Small intestine (tissue), 7 donors: ENCODE results near the gene RHOB. TPM values are rescaled to one million over a fixed set of nuclear protein-coding genes. Genes with fewer than 3 reads are reported as not detected.
A peak's percentile ranks its signal among the peaks of the same experiment; 100 is the strongest.

Experiments used
- DNase-seq, 2 donors: peaks; one replicate each; pipeline versions ENCODE4 v3.0.0 to v3.0.0-alpha.2; 2013
- FAIRE-seq: peaks from 2 replicates; lab custom pipeline; 2012; peaks lifted over from hg19 to GRCh38; lab: Jason Lieb, UNC
- H3K27ac ChIP-seq, 3 donors: one replicate each; pipeline ENCODE4 v1.5.1; 2013; ENCODE audit warnings: low read length in 2 of 3, mild to moderate bottlenecking in 2 of 3, control low read depth in 1 of 3, inconsistent platforms in 1 of 3, low read depth in 1 of 3, moderate library complexity in 1 of 3
- H3K27me3 ChIP-seq, 3 donors: one replicate each; pipeline ENCODE4 v1.6.1; 2013; ENCODE audit warnings: low read length in 3 of 3, inconsistent platforms in 1 of 3; ENCODE audit not compliant: control insufficient read depth in 3 of 3, insufficient read depth in 3 of 3
- H3K36me3 ChIP-seq, 3 donors: one replicate each; pipeline ENCODE4 v1.6.1; 2013; ENCODE audit warnings: low read length in 3 of 3, inconsistent platforms in 1 of 3, low read depth in 1 of 3, mild to moderate bottlenecking in 1 of 3, moderate library complexity in 1 of 3; ENCODE audit not compliant: control insufficient read depth in 3 of 3, insufficient read depth in 2 of 3
- H3K4me1 ChIP-seq, 3 donors: one replicate each; pipeline ENCODE4 v1.6.1; 2013; ENCODE audit warnings: low read length in 2 of 3, inconsistent platforms in 1 of 3, low read depth in 1 of 3, mild to moderate bottlenecking in 1 of 3, moderate library complexity in 1 of 3; ENCODE audit not compliant: control insufficient read depth in 3 of 3, insufficient read depth in 2 of 3
- H3K4me3 ChIP-seq, 3 donors: one replicate each; pipeline ENCODE4 v1.5.1; 2013; ENCODE audit warnings: low read length in 3 of 3, control low read depth in 1 of 3, inconsistent platforms in 1 of 3, low read depth in 1 of 3, mild to moderate bottlenecking in 1 of 3, moderate library complexity in 1 of 3
- H3K9me3 ChIP-seq, 2 donors: one replicate each; pipeline ENCODE4 v1.6.1; 2013; ENCODE audit warnings: low read depth in 1 of 2, low read length in 1 of 2; ENCODE audit not compliant: control insufficient read depth in 2 of 2, insufficient read depth in 1 of 2
- WGBS, 3 donors: extraction: QIAGEN DNeasy Blood & Tissue Kit; methylation state at CpG; one replicate each; pipeline ENCODE4 v1.1.7; 2013; 5-methylcytosine and 5-hydroxymethylcytosine counted together
- polyA plus RNA-seq, 4 donors: library from polyadenylated mRNA; stranded (reverse) in 3 of 4; unstranded in 1 of 4; fragments of 200-250 nt in 3 of 4; fragments of 120-200 nt in 1 of 4; gene quantifications; one replicate each; pipeline versions ENCODE4 v1.2.1 to v1.2.3, GENCODE V29; 2013
- donor health status: healthy with polysubstance abuse.
- donor health status: control.
- donor health status: control.
- donor health status: Bipolar disorder and iron deficiency.
- donor health status: healthy.

The RHOB gene
- polyA plus RNA-seq, 4 donors = 17.7 to 246 (median 44.2) TPM

DNA sequence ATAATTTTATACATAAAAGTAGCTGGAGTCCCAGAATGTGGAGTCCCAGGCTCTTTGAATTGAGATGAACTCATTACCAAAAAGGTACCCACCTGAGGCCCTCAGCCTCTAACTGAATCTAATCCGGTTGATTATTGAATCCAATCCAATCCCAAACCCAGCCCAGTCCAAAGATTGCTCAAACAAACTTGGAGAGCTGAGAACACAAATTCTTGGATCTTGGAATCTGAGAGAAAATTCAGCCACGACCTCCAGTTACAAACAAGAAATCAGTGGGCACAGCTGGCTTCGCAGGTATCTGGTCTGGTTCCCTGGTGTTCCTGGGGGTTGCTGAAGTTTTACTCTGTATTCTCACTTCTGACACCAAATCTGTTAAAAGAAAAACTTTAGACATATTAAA is 28.4 kb upstream of the RHOB start:
- H3K36me3 ChIP-seq = no peaks in the 10 kb centered on the region
- peaks cover 0 to 3% (median 0%) of the 10 kb centered on the region in 3 donors for H3K27me3 ChIP-seq
- WGBS, 3 donors = 48 to 75% (median 59%) methylated on average over 3 of the region's 3 CpGs
- no peak for DNase-seq
- no peak for FAIRE-seq
- H3K4me1 ChIP-seq = peaks cover 0 to 13% (median 0%) of the 10 kb centered on the region in 3 donors
- H3K27ac ChIP-seq = peak overlapping the region in 1 of 3 donors; percentile 47
- H3K4me3 ChIP-seq = no peak overlapping the region
- peaks cover 0 to 8% of the 10 kb centered on the region in 2 donors for H3K9me3 ChIP-seq

DNA sequence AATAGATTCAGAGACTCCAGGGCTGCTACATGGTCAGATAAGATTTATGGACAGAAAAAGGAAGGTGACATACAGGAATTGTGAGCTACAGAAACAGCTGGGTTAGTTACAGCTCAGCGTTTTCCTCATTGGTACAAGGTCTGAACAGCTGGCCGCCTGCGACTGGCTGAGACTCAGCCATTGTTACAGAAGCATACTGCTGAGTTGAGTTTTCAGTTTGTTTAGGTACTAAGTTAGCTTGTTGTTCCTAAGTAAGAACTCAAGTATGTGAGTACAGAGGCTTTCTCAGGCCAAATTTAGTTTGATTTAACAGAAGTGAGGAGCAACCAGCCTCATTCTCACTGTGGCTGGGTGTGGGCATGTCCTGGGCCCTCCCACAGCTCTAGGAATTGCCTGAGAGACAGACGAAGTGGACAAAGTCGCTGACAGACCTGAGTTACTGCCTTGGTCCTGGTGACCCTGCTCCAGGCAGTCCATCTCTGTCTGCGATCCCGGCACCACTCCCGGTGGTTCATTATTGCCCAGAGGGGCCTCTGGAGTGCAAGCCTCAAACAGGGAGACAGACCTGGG is 27.8 kb upstream of the RHOB start:
- Histone ChIP-seq H3K9me3 (peaks cover 0 to 8% of the 10 kb centered on the region in 2 donors), H3K4me1 (peaks cover 0 to 13% (median 0%) of the 10 kb centered on the region in 3 donors), H3K36me3 (no peaks in the 10 kb centered on the region), H3K27ac (peak overlapping the region in 2 of 3 donors; percentile 21 to 67), H3K27me3 (peaks cover 0 to 3% (median 0%) of the 10 kb centered on the region in 3 donors), H3K4me3 (no peak overlapping the region)
- DNase-seq (no peak), FAIRE-seq (no peak)
- WGBS, 3 donors = 44 to 69% (median 50%) methylated on average over 8 of the region's 8 CpGs

DNA sequence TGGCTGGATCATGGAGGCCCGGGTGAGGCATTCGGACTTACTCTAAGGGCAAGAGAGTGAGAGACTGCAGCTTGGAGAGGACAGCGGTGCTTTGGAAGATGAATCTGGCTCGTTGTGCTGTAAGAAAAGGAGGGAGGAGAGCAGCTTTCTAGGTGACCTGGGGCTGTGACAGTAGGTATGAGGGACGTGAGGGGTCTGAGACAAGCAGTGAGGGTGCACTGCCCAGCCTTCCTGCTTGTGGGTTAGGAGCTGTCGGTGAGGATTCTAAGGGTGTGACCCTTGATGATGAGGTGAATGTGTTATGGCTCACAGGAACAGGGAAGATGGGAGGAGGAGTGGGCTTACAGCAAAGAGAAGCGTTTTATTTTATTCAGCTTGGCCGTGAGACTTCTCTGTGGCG is 27.1 kb upstream of the RHOB start:
- H3K36me3 ChIP-seq = no peaks in the 10 kb centered on the region
- peak overlapping the region in 1 of 3 donors; percentile 6 for H3K27ac ChIP-seq
- H3K9me3 ChIP-seq = peaks cover 0 to 6% of the 10 kb centered on the region in 2 donors
- H3K4me1 ChIP-seq = peaks cover 0 to 13% (median 4%) of the 10 kb centered on the region in 3 donors
- H3K27me3 ChIP-seq = peaks cover 0 to 3% (median 0%) of the 10 kb centered on the region in 3 donors
- no peak overlapping the region for H3K4me3 ChIP-seq
- DNase-seq = no peak
- 77 to 86% (median 85%) methylated on average over 8 to 9 of the region's 9 CpGs for WGBS, 3 donors
- FAIRE-seq = no peak

DNA sequence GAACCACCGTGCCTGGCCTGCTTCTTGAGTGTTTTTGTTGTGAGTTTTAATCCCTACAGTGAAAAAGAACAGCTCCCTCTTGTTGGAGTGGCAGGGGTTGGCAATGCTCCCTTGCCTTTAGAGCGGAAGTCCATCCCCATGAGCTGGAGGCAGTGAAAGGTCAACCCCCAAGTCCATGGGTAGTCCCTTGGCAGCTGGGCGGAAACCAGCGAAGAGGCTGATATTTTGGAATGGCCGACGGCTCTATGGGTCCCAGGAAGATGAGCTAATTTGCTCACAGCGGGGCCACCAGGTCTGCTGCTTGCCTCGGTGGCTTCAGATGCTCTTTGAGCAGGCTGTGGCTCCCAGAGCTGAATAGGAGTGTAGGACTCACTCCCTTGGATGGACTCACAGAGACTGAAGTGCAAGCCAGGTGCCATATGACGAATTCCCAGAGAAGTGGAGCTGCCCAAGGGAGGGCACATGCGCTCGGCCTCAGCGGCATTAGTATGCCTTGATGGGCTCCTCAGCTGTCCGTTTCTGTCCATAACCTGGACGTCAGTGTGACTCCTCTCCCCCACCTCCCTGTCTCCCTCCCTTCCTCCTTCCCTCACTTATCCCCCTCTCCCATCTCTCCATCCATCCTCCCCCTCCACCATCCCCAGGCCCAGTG is 25.4 kb upstream of the RHOB start:
- Histone ChIP-seq H3K4me3 (no peak overlapping the region), H3K36me3 (no peaks in the 10 kb centered on the region), H3K4me1 (peaks cover 0 to 13% (median 7%) of the 10 kb centered on the region in 3 donors), H3K9me3 (peaks cover 0 to 4% of the 10 kb centered on the region in 2 donors), H3K27me3 (peaks cover 0 to 3% (median 0%) of the 10 kb centered on the region in 3 donors), H3K27ac (peak overlapping the region in 2 of 3 donors; percentile 12 to 83)
- no peak for FAIRE-seq
- DNase-seq = no peak
- WGBS, 3 donors = 78 to 83% (median 79%) methylated on average over 14 of the region's 14 CpGs

DNA sequence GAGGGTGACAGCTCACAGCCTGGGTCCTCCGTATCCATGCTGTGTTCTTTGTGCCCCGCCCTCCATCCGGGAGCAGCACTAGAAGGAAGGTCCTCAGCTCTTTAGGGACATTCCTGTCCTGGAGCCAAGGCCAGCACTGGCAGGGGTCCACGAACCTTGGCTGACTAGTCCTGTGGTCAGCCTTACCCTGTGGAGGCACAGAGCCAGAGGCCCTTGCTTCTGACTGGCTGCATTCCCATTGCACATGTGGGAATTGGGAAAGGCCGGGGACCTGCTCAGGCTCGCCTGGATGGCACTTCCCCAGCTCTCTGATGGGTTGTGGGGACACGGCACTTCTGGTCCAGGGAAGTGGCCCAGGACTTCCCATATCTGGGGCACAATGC is 24.9 kb upstream of the RHOB start:
- H3K9me3 ChIP-seq = peaks cover 0 to 4% of the 10 kb centered on the region in 2 donors
- DNase-seq (no peak), FAIRE-seq (no peak)
- peaks cover 0 to 13% (median 7%) of the 10 kb centered on the region in 3 donors for H3K4me1 ChIP-seq
- H3K27ac ChIP-seq = peak overlapping the region in 2 of 3 donors; percentile 12 to 83
- peaks cover 0 to 3% (median 0%) of the 10 kb centered on the region in 3 donors for H3K27me3 ChIP-seq
- 57 to 69% (median 67%) methylated on average over 7 of the region's 7 CpGs for WGBS, 3 donors
- H3K36me3 ChIP-seq = no peaks in the 10 kb centered on the region
- H3K4me3 ChIP-seq = no peak overlapping the region

DNA sequence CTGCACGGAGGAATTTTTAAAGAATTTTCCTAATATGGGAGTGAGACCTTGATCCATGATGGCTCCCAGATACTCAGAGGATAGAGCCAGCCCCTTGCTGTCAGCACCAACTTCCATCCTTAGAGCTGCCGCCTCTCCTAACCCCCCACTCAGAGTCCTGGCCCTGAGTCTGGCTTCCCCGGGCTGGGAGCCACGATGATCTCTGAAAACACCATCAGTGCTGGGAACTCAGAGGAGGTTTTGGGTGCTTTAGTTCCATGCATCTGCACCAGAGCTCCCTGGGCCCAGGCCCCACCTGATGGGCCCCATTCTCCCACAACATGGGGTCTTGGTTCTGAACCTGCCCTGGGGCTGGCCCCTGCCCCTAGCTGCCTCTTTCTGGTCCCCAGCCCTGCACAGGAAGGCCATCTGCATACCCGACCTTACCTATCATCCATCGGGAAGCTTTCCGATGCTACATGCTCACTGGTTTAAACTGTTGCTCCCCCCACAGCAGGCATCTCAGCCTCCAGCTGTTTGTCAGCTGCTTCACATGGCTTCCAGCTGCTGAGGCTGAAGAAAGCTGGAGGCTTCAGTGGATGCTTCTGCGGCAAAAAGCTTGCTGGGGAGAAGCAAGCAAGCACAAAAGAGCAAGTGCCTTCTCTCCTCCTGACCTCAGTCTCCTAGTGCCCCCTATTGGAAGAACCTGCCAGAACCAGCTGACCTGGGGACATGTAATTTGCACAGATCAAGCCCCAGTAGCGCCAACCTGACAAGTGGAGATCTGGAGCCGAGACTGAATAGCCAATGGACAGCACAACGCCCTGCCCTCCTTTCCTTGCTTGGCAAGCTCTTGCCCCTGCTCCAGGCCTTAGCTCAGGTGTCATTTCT is 24.2 kb upstream of the RHOB start:
- WGBS, 3 donors = 66 to 86% (median 85%) methylated on average over 11 of the region's 11 CpGs
- Histone ChIP-seq H3K4me1 (peaks cover 0 to 13% (median 7%) of the 10 kb centered on the region in 3 donors), H3K27ac (peak overlapping the region in 2 of 3 donors; percentile 12 to 83), H3K4me3 (no peak overlapping the region), H3K36me3 (no peaks in the 10 kb centered on the region), H3K27me3 (peaks cover 0 to 3% (median 0%) of the 10 kb centered on the region in 3 donors), H3K9me3 (peaks cover 0 to 4% of the 10 kb centered on the region in 2 donors)
- DNase-seq (no peak), FAIRE-seq (no peak)

DNA sequence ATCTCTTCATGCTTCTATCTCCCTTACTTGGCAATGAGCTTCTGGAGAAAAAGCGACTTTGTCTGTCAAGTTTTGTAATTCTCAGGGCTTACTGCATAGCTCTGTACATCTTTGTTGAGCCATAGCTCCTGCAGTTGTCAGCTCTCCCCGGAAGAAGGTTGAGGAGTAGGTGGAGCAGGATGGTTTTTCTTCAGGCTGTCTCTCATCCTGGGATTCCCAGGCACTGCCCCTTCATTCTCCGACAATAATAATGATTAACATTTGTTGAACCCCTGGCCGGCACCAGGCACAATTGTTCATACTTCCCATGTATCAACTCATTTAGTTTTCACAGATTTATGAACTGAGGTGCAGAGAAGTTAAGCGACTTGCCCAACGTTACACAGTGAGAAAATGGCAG is 23.5 kb upstream of the RHOB start:
- Histone ChIP-seq H3K27me3 (peaks cover 0 to 3% (median 0%) of the 10 kb centered on the region in 3 donors), H3K36me3 (no peaks in the 10 kb centered on the region), H3K27ac (peak overlapping the region in 1 of 3 donors; percentile 83), H3K9me3 (peaks cover 0 to 4% of the 10 kb centered on the region in 2 donors), H3K4me1 (peaks cover 0 to 13% (median 7%) of the 10 kb centered on the region in 3 donors), H3K4me3 (no peak overlapping the region)
- 87 to 92% (median 89%) methylated on average over 6 of the region's 6 CpGs for WGBS, 3 donors
- DNase-seq (no peak), FAIRE-seq (no peak)

DNA sequence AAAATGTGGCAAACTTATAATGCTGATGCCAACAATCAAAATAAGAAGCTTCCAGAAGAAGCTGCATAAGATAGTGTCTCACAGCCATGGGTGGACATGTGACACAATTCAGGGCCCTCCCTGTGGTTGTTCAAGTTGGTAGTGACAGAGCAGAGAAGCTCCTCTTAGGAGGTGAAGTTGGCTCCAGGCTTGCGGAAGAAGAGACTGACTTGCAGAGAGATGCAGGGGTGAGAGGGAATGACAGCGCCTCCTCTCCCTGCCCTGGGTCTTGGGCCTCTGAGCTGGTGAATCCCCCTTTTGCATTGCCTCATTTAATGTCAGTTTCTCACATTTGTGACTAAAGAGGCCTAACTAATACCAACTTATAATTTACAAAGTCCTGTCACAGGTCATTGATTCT is 23.0 kb upstream of the RHOB start:
- Histone ChIP-seq H3K27me3 (peaks cover 0 to 3% (median 0%) of the 10 kb centered on the region in 3 donors), H3K27ac (peak overlapping the region in 1 of 3 donors; percentile 86), H3K4me1 (peaks cover 0 to 13% (median 7%) of the 10 kb centered on the region in 3 donors), H3K4me3 (no peak overlapping the region), H3K9me3 (no peaks in the 10 kb centered on the region), H3K36me3 (no peaks in the 10 kb centered on the region)
- 97 to 100% (median 100%) methylated on average over 2 of the region's 2 CpGs for WGBS, 3 donors
- FAIRE-seq (no peak), DNase-seq (no peak)
